PFSK-1 (cell line): ENCODE data around the gene WDR48.

ENCODE experiments used
- FOXP2 ChIP-seq: optimal IDR thresholded peaks from 2 replicates; pipeline ENCODE3; 2011; ENCODE audit warnings: borderline replicate concordance, control low read depth, inconsistent platforms; ENCODE audit not compliant: insufficient read depth; ENCODE audit errors: extremely low read length, extremely low read depth
- POLR2AphosphoS5 ChIP-seq: IDR thresholded peaks from 2 replicates; pipeline ENCODE4 v1.6.1; 2012; ENCODE audit warnings: low read depth, mild to moderate bottlenecking, control low read depth, low read length, moderate library complexity
- REST ChIP-seq, 2 experiments: IDR thresholded peaks; 2 replicates each; pipeline versions ENCODE4 v1.6.1 to v1.8.0; 2011 to 2012; ENCODE audit warnings: low read depth in 2 of 2, low read length in 2 of 2, control low read depth in 1 of 2, inconsistent platforms in 1 of 2, mild to moderate bottlenecking in 1 of 2, moderate library complexity in 1 of 2; ENCODE audit not compliant: insufficient read depth in 1 of 2
- SIN3A ChIP-seq: IDR thresholded peaks from 2 replicates; pipeline ENCODE4 v1.6.1; 2012; ENCODE audit warnings: mild to moderate bottlenecking, low read length, moderate library complexity, borderline replicate concordance; ENCODE audit not compliant: insufficient read depth
- TAF1 ChIP-seq: IDR thresholded peaks from 2 replicates; pipeline ENCODE4 v1.6.1; 2012; ENCODE audit warnings: low read length, control low read depth, borderline replicate concordance; ENCODE audit not compliant: insufficient read depth

Gene WDR48

GRCh38 chr3:39099242-39099641 lies 47.4 kb downstream of the WDR48 start:
- TF ChIP-seq FOXP2 (no peak), REST (IDR thresholded peaks at IDR 0.05; ENCODE audit: insufficient read depth in 1 of 2, low read depth in 2 of 2, low read length in 2 of 2) (no peak), POLR2AphosphoS5 (no peak), SIN3A (no peak), TAF1 (no peak)

- no peak for TF ChIP-seq FOXP2
- TF ChIP-seq POLR2AphosphoS5, result no peak
- no peak for TF ChIP-seq SIN3A
- TF ChIP-seq REST (IDR thresholded peaks at IDR 0.05; ENCODE audit: insufficient read depth in 1 of 2, low read depth in 2 of 2, low read length in 2 of 2), result no peak
- TF ChIP-seq TAF1, result no peak
Observed at GRCh38 chr3:39099738-39100499, 48.1 kb downstream of the WDR48 start.

- TF ChIP-seq SIN3A (no peak), TAF1 (no peak), REST (IDR thresholded peaks at IDR 0.05; ENCODE audit: insufficient read depth in 1 of 2, low read depth in 2 of 2, low read length in 2 of 2) (no peak), FOXP2 (no peak), POLR2AphosphoS5 (no peak)
Observed at GRCh38 chr3:39100500-39100886, 48.7 kb downstream of the WDR48 start.

GRCh38 chr3:39101022-39101689 lies 49.3 kb downstream of the WDR48 start:
- TF ChIP-seq SIN3A, result no peak
- TF ChIP-seq REST (IDR thresholded peaks at IDR 0.05; ENCODE audit: insufficient read depth in 1 of 2, low read depth in 2 of 2, low read length in 2 of 2), result no peak
- TF ChIP-seq FOXP2, result no peak
- TF ChIP-seq POLR2AphosphoS5, result no peak
- TF ChIP-seq TAF1, result no peak
